Activated T-helper 1 cell treated with anti-CD3 and anti-CD28 coated beads, Interleukin-12 subunit alpha, Interleukin-12 subunit beta, Interleukin-2, Interleukin-4 antibody, amounts not matched to agents 30 ng/mL and 10 ng/mL and 1 ng/mL, durations not matched to agents 14 hours and 24 hours and 36 hours (primary cell): ENCODE data around the gene RPL39L. TPM values are rescaled to one million over a fixed set of nuclear protein-coding genes. Genes with fewer than 3 reads are reported as not detected.
"Not testable (repeated sequence)": the region's sequence is repeated elsewhere in the genome, so short reads cannot be mapped to it uniquely, and the experiment has no call there.

Source experiments
- DNase-seq: peaks from one replicate; pipeline ENCODE4 v3.0.0; 2021; ENCODE audit warnings: low spot score
- H3K27ac Mint-ChIP-seq: one replicate; pipeline ENCODE4 v1.8.0; 2021; ENCODE audit warnings: mild to moderate bottlenecking, mixed read lengths
- H3K27me3 Mint-ChIP-seq: one replicate; pipeline ENCODE4 v1.8.0; 2022; ENCODE audit warnings: mild to moderate bottlenecking, moderate library complexity, mixed read lengths; ENCODE audit not compliant: insufficient read depth
- H3K36me3 Mint-ChIP-seq: one replicate; pipeline ENCODE4 v1.8.0; 2021; ENCODE audit warnings: low read depth, mixed read lengths
- H3K4me1 Mint-ChIP-seq: one replicate; pipeline ENCODE4 v1.8.0; 2021; ENCODE audit warnings: low read depth, mixed read lengths
- H3K4me3 Mint-ChIP-seq: one replicate; pipeline ENCODE4 v1.8.0; 2021; ENCODE audit warnings: mild to moderate bottlenecking, moderate library complexity, mixed read lengths
- H3K9me3 Mint-ChIP-seq: one replicate; pipeline ENCODE4 v1.8.0; 2021; ENCODE audit warnings: mixed read lengths
- intact Hi-C: fragments of 100-400 bp; cut with micrococcal nuclease; formaldehyde crosslinking; loops from one replicate; pipeline ENCODE4 v1.15.1; 2024
- total RNA-seq: library from RNA; stranded (reverse); gene quantifications from 2 replicates; pipeline ENCODE4 v1.2.3, GENCODE V29; 2022

The RPL39L gene
- total RNA-seq, 1 donor from 2014 or later: 8.3 TPM

DNA sequence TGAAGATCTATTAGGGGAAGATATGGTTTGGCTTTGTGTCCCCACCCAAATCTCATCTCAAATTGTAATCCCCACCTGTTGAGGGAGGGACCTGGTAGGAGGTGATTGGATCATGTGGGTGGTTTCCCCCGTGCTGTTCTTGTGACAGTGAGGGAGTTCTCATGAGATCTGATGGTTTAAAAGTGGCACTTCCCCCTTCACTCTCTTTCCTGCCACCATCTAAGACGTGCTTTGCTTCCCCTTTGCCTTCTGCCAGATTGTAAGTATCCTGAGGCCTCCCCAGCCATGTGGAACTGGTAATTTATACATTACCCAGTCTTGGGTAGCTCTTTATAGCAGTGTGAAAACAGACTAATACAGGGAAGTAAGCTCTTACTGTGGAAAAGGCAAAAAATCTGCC is 6.1 kb downstream of the RPL39L start:
- intact Hi-C loops: loop anchor here (5.0 to 10.0 kb wide), 2 partner anchors 1026 to 1198 kb away; partner anchors contain the start of genes ETV5 and TRA2B
- H3K27me3 Mint-ChIP-seq, H3K4me3 Mint-ChIP-seq, DNase-seq: not testable (repeated sequence)
- peak overlapping the region; percentile 3 for H3K27ac Mint-ChIP-seq
- peaks cover 67% of the 10 kb centered on the region for H3K4me1 Mint-ChIP-seq
- peaks cover 35% of the 10 kb centered on the region for H3K9me3 Mint-ChIP-seq
- peaks cover 42% of the 10 kb centered on the region for H3K36me3 Mint-ChIP-seq

DNA sequence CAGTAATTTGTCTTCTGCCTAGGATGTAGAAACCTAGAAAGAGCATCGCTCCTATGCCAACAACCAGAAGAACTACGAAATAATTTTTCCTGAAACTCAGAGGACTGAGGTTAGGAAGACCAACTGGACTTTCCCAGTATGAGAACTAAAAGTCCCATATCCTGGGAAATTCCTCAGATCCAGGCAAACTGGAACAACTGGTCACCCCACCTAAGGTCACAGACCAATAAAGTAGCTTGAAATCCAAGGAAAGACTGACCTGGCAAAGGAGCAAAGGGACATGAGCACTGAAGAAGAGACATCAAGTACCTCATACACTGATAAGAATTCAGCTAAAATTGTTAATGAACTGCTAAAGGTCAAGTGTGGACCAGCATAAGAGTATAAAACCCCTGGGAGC is 6.6 kb downstream of the RPL39L start:
- intact Hi-C loops: loop anchor here (5.0 to 10.0 kb wide), 2 partner anchors 1025 to 1198 kb away; partner anchors contain the start of genes ETV5 and TRA2B
- peaks cover 65% of the 10 kb centered on the region for H3K4me1 Mint-ChIP-seq
- H3K27me3 Mint-ChIP-seq: no peaks in the 10 kb centered on the region
- no peak for DNase-seq
- H3K36me3 Mint-ChIP-seq: peaks cover 42% of the 10 kb centered on the region
- H3K27ac Mint-ChIP-seq: peak overlapping the region; percentile 3
- no peak overlapping the region for H3K4me3 Mint-ChIP-seq
- peaks cover 35% of the 10 kb centered on the region for H3K9me3 Mint-ChIP-seq

DNA sequence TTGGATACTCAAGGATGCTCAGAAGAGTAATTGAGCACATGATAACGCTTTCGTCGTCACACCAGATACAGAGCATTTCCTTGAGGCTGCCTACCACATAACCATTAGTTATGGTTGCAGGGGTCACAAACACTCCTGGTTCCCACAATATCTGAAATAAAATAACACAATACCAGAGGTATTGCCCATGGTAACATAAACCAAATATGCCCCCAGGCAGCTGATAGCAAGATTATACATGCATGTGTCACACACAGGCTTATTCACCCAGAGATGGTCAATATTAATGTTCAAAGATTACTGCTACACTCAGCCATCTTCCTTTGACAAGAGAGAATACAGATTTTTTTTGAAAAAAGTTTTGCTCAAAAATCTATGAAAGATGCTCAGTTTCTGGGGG is 7.3 kb downstream of the RPL39L start:
- Mint-ChIP-seq H3K4me1 (peaks cover 65% of the 10 kb centered on the region), H3K27me3 (no peaks in the 10 kb centered on the region), H3K27ac (no peak overlapping the region), H3K4me3 (no peak overlapping the region), H3K9me3 (peaks cover 36% of the 10 kb centered on the region), H3K36me3 (peaks cover 42% of the 10 kb centered on the region)
- intact Hi-C loops: loop anchor here (2.0 to 10.0 kb wide), 6 partner anchors 19 to 1197 kb away; partner anchors contain the start of genes ETV5, ST6GAL1 and TRA2B
- DNase-seq: no peak

DNA sequence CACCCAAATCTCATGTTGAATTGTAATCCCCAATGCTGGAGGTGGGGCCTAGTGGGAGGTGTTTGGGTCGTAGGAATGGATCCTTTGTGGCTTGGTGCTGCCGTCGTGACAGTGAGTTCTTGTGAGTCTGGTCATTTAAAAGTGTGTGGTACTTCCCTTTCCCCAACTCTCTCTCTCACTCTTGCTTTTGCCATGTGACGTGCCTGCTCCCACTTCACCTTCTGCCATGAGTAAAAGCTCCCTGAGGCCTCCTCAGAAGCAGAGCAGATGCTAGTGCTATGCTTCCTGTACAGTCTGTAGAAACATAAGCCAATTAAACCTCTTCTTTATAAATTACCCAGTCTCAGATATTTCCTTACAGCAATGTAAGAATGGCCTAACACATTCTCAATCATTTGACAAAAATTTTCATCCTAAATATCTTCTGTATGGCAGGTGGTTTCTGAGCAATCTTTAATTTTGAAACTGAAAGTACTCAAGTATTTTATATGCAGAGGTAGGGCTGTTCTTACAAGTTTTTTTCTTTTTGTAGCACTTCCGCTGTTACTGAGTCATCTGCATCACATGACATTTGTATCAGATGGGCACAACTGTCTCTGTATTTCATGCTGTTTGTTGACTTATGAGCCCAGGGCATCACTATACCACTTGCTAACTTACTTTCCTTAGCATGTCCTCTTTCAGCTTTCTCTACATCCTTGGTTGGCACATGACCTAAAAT is 8.8 kb downstream of the RPL39L start:
- Mint-ChIP-seq H3K27ac (peak overlapping the region; percentile 91), H3K4me3 (peak overlapping the region; percentile 51), H3K9me3 (peaks cover 33% of the 10 kb centered on the region), H3K36me3 (peaks cover 42% of the 10 kb centered on the region), H3K4me1 (peaks cover 58% of the 10 kb centered on the region), H3K27me3 (no peaks in the 10 kb centered on the region)
- intact Hi-C loops: loop anchor here (1.0 to 10.0 kb wide), 9 partner anchors 9 to 1196 kb away; partner anchors contain the start of genes ETV5, RPL39L, ST6GAL1 and TRA2B
- DNase-seq: peak; percentile 47

DNA sequence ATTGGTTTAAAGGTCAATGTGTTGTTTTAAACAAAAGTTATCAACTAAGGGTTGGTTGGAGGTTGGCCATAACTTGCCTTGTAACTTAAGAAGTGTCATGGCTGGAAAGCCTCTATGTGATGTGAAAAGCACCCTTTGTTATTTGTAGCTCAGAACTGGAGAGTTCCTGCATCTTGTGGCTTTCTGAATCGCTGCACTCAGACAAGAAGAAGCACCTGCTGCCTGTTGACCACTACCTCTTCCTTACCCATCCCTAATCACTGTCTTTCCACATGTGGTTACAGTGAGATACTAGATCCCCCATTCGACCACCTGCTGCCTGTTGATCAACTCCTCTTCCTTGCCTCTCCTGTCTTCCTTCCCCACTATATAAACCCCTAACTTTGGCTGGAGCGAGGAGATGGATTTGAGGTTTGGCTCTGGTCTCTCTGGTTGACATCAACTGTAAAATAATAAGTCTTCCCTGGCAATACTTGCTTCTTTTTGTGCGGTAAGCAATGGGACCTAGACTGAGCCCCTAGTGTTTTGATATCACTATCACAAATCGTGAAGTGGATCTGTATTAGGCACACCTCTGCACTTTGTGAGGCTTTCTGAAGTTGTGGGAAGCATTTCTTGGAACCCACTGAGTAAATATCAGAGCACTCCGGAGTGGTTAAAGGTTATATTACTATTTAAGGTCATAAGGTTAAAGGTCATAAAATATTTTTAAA is 13.8 kb downstream of the RPL39L start:
- intact Hi-C loops: no loop called here
- Mint-ChIP-seq H3K9me3 (peaks cover 24% of the 10 kb centered on the region), H3K36me3 (peaks cover 32% of the 10 kb centered on the region), H3K4me3 (no peak overlapping the region), H3K27me3 (no peaks in the 10 kb centered on the region), H3K27ac (no peak overlapping the region), H3K4me1 (peaks cover 24% of the 10 kb centered on the region)
- no peak for DNase-seq

DNA sequence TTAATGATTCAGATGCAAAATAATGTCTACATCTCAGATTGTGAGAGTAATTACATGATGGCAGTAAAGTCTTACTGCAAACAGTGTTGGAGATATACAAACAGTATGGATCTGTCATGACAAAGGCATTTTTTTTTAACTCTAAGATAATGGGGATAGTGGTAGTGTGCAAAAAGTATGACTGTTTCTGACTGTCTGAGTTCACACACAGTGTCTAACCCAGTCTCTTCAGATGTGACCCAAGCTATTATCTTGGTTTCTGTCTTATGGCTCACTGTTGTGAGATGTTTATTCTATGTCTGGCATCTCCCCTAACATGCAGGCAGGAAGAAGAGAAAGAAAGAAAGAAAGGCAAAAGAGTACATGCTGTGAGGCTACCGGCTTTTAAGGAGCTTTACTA is 17.0 kb downstream of the RPL39L start:
- Mint-ChIP-seq H3K4me3 (no peak overlapping the region), H3K27me3 (no peaks in the 10 kb centered on the region), H3K9me3 (peaks cover 7% of the 10 kb centered on the region), H3K36me3 (peaks cover 20% of the 10 kb centered on the region), H3K27ac (no peak overlapping the region), H3K4me1 (peaks cover 7% of the 10 kb centered on the region)
- intact Hi-C loops: no loop called here
- DNase-seq: no peak

DNA sequence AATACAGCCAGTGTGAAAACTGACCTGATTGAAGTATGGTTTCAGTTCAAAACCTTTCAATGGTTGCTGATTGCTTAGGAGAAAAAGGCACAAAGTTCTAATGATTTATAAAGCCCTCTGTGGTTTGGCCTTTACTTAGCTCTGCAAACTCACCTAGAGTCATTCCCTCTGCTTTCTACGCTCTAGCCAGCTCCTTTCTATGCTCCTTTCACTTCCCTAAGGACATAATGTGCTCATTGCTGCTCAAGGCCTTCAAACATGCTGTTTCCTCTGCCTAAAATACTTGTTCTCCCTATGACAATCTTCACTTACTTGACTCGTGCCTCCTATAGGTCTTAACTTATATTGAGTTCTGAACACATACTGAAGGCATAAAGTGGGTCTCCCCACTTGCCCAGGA is 19.0 kb downstream of the RPL39L start:
- H3K27ac Mint-ChIP-seq: no peak overlapping the region
- intact Hi-C loops: no loop called here
- H3K4me1 Mint-ChIP-seq: peaks cover 2% of the 10 kb centered on the region
- no peaks in the 10 kb centered on the region for H3K9me3 Mint-ChIP-seq
- no peak for DNase-seq
- H3K4me3 Mint-ChIP-seq: no peak overlapping the region
- H3K27me3 Mint-ChIP-seq: no peaks in the 10 kb centered on the region
- peaks cover 11% of the 10 kb centered on the region for H3K36me3 Mint-ChIP-seq

DNA sequence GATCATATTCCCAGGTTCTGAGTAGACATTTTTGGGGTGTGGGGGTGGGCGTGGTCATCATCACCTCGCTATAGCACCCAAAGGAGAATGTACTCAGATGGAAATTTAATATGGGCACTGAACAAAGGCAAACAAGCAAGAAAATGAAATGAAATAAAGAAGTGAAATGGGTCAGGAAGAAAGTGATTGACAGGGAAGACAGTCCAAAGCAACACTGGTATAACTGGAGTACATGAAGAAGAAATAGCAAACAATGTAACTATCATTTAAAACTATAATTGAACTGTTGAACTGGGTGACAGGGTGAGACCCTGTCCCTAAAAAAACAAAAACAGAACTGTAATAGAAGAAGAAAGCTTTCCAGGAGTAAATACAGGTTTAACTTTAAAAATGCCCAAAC is 24.8 kb downstream of the RPL39L start:
- intact Hi-C loops: no loop called here
- no peaks in the 10 kb centered on the region for H3K36me3 Mint-ChIP-seq
- no peaks in the 10 kb centered on the region for H3K27me3 Mint-ChIP-seq
- no peak overlapping the region for H3K27ac Mint-ChIP-seq
- no peak overlapping the region for H3K4me3 Mint-ChIP-seq
- no peaks in the 10 kb centered on the region for H3K9me3 Mint-ChIP-seq
- peaks cover 9% of the 10 kb centered on the region for H3K4me1 Mint-ChIP-seq
- no peak for DNase-seq

DNA sequence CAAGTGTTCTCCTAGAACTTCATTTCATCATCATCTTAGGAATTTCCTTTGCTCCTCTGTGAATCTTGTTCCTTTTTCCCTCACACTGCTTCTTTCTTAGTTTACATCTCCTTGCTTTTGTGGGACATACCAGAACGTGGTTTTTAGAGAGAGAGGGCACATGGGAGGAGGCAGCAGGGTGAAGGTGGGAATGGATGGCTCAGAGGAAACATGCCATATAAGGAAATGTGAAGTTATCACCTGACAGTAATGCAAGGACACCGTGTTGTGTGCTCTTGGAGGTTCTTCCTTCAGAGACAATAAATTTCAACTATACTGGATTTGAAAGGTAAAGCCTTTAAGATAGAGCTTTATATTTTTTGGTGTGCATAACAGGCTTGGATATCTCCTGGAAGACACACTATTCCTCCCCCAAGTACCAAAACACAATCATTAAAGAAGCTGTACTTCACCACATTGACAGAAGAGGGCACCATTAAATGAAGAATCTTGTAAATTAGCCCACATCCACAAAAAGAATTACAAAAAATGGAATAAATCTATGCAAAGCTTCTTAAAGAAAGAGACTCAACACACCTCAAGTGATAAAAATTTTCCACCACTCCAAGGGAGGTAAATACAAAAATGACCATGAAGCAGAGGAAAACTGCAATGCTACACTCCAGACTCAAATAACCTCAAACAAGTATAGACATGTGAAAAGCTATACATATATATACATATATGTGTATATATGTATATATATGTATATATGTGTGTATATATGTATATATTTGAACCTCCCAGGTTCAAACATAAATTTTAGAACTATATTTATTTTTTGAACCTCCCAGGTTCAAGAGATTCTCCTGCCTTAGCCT is 26.1 kb downstream of the RPL39L start:
- no peaks in the 10 kb centered on the region for H3K27me3 Mint-ChIP-seq
- no peaks in the 10 kb centered on the region for H3K36me3 Mint-ChIP-seq
- H3K4me3 Mint-ChIP-seq: no peak overlapping the region
- peaks cover 9% of the 10 kb centered on the region for H3K4me1 Mint-ChIP-seq
- no peak for DNase-seq
- H3K27ac Mint-ChIP-seq: no peak overlapping the region
- intact Hi-C loops: loop anchor here (1.0 to 2.0 kb wide), 3 partner anchors 18 to 52 kb away; no protein-coding TSS in a partner anchor
- H3K9me3 Mint-ChIP-seq: no peaks in the 10 kb centered on the region

DNA sequence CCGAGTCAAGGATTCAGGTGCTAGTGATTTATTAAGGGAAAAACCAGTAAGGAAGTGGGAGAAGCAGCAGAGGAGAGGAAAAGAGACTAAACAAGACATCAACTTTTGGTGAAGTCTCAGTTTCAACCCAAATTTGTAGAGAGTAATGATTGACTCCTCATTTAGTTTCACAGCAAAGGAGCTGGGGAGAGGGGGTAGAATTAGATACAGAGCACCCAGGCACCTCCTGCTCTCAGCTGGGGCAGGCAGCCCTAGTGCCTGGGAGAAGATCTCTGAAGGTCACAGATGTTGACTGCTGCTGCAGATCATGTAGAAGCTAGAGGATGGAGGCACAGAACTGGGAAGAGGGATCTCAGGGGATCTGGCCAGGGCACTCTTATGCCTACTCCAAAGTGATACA is 29.1 kb downstream of the RPL39L start:
- H3K9me3 Mint-ChIP-seq: no peaks in the 10 kb centered on the region
- peaks cover 2% of the 10 kb centered on the region for H3K36me3 Mint-ChIP-seq
- intact Hi-C loops: no loop called here

DNA sequence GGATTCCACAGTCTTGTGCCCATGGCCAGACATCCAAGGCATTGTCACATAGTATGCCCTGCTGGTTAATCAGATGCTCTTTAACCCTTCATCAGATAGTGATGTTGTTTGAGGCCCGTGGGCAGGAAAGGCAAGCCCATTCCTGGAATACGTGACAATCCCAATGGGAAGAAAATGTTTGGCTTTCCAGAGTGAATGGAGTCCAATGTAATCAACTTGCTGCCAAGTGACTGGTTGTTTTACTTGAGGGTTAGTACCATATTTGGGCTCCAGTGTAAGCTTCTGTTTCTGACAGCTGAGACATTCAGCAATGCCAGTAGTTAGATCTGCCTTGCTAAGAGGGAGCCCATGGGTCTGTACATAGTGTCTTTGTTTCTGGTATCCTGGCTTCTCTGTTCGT is 31.3 kb downstream of the RPL39L start:
- intact Hi-C loops: no loop called here
- H3K36me3 Mint-ChIP-seq: peaks cover 2% of the 10 kb centered on the region
- no peak overlapping the region for H3K4me3 Mint-ChIP-seq
- no peak for DNase-seq
- no peaks in the 10 kb centered on the region for H3K9me3 Mint-ChIP-seq
- peaks cover 4% of the 10 kb centered on the region for H3K4me1 Mint-ChIP-seq
- no peak overlapping the region for H3K27ac Mint-ChIP-seq
- no peaks in the 10 kb centered on the region for H3K27me3 Mint-ChIP-seq

More for the DNA sequence above, 29.1 kb downstream of the RPL39L start:
- peaks cover 9% of the 10 kb centered on the region for H3K4me1 Mint-ChIP-seq
- H3K27me3 Mint-ChIP-seq: no peaks in the 10 kb centered on the region
- DNase-seq: no peak
- H3K4me3 Mint-ChIP-seq: no peak overlapping the region
- no peak overlapping the region for H3K27ac Mint-ChIP-seq

DNA sequence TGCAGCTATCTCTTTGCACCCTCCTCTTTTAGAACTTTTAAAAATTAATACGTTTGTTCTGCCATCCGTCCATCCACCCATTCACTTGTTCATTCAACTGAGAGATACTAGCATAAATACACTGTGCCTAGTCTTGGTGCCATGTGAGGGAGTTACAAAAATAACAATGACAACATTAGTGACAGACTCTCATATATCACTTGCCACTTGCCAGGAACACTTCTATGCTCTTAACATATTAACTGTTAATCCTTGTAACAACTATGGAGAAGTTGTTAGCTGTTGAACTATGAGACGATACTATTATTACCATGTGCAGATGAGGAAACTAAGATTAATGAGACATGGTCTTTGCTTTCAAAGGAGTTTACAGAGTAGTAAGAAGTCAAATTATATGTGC is 33.6 kb downstream of the RPL39L start:
- Mint-ChIP-seq H3K4me1 (peaks cover 15% of the 10 kb centered on the region), H3K27ac (no peak overlapping the region), H3K4me3 (no peak overlapping the region), H3K27me3 (no peaks in the 10 kb centered on the region), H3K36me3 (peaks cover 2% of the 10 kb centered on the region), H3K9me3 (no peaks in the 10 kb centered on the region)
- intact Hi-C loops: no loop called here
- no peak for DNase-seq
